Brain pericyte (primary cell): Measurements from ENCODE around the gene MAJIN.

Source experiments
- DNase-seq: peaks from one replicate; pipeline ENCODE4 v3.0.0-alpha.2; 2012; ENCODE audit warnings: low read depth, low spot score

Gene MAJIN

GRCh38 chr11:64932324-64932723 is 39.6 kb downstream of the MAJIN start:
- DNase-seq = no peak

- DNase-seq = no peak
Observed at GRCh38 chr11:64931290-64931689, 40.6 kb downstream of the MAJIN start.

- DNase-seq = no peak
Observed at GRCh38 chr11:64930340-64930739, 41.6 kb downstream of the MAJIN start.

- no peak for DNase-seq
Observed at GRCh38 chr11:64929625-64930024, 42.3 kb downstream of the MAJIN start.

GRCh38 chr11:64928957-64929356 is 43.0 kb downstream of the MAJIN start:
- no peak for DNase-seq

- DNase-seq = no peak
Observed at GRCh38 chr11:64926689-64927088, 45.2 kb downstream of the MAJIN start.

- DNase-seq = no peak
Observed at GRCh38 chr11:64925536-64926436, 46.1 kb downstream of the MAJIN start.

- DNase-seq = no peak
Observed at GRCh38 chr11:64924910-64925284, 47.0 kb downstream of the MAJIN start.

GRCh38 chr11:64923944-64924909 is 47.7 kb downstream of the MAJIN start, which contains the start of gene PPP2R5B:
Gene PPP2R5B, plus strand, starts transcription at chr11:64924689. Its CDS starts 1,046 bp downstream, at chr11:64925735.
- DNase-seq = peak; percentile 65

- no peak for DNase-seq
Observed at GRCh38 chr11:64923151-64923661, 48.7 kb downstream of the MAJIN start.

- DNase-seq = no peak
Observed at GRCh38 chr11:64921384-64921783, 50.5 kb downstream of the MAJIN start.

GRCh38 chr11:64920124-64920523 is 51.8 kb downstream of the MAJIN start:
- DNase-seq = no peak

GRCh38 chr11:64919627-64920026 is 52.3 kb downstream of the MAJIN start:
- DNase-seq = no peak

- DNase-seq = no peak
Observed at GRCh38 chr11:64918017-64918416, 53.9 kb downstream of the MAJIN start.

- no peak for DNase-seq
Observed at GRCh38 chr11:64917663-64917995, 54.3 kb downstream of the MAJIN start.

GRCh38 chr11:64916775-64917662 is 54.9 kb downstream of the MAJIN start, which contains the start of gene ATG2A:
Gene ATG2A, minus strand, starts transcription at chr11:64917209. Its CDS starts 74 bp downstream, at chr11:64917135.
- peak; percentile 99 for DNase-seq

GRCh38 chr11:64916040-64916774 is 55.7 kb downstream of the MAJIN start:
- no peak for DNase-seq

- DNase-seq = no peak
Observed at GRCh38 chr11:64915376-64915887, 56.5 kb downstream of the MAJIN start.

GRCh38 chr11:64914123-64914522 is 57.8 kb downstream of the MAJIN start:
- no peak for DNase-seq

GRCh38 chr11:64913171-64913727 is 58.7 kb downstream of the MAJIN start:
- DNase-seq = no peak
